Progenitor cell of endocrine pancreas (in vitro differentiated cells): ENCODE measurements around the gene ME3. TPM values are rescaled to one million over a fixed set of nuclear protein-coding genes. Genes with fewer than 3 reads are reported as not detected.

Experiments used
- DNase-seq: peaks from one replicate; pipeline ENCODE4 v3.0.0; 2021; ENCODE audit warnings: low spot score; ENCODE audit not compliant: unreplicated experiment
- H3K27ac Mint-ChIP-seq: 2 replicates; pipeline ENCODE4 v1.8.0; 2021; ENCODE audit warnings: mild to moderate bottlenecking, moderate library complexity, mixed read lengths
- H3K27me3 Mint-ChIP-seq: 2 replicates; pipeline ENCODE4 v1.8.0; 2021; ENCODE audit warnings: mixed read lengths
- H3K36me3 Mint-ChIP-seq: 2 replicates; pipeline ENCODE4 v1.8.0; 2022; ENCODE audit warnings: mixed read lengths; ENCODE audit not compliant: insufficient read depth
- H3K4me1 Mint-ChIP-seq: 2 replicates; pipeline ENCODE4 v1.8.0; 2021; ENCODE audit warnings: low read depth, mixed read lengths
- H3K4me3 Mint-ChIP-seq: 2 replicates; pipeline ENCODE4 v1.8.0; 2021; ENCODE audit warnings: low read depth, mild to moderate bottlenecking, moderate library complexity, mixed read lengths
- H3K9me3 Mint-ChIP-seq: 2 replicates; pipeline ENCODE4 v1.8.0; 2021; ENCODE audit warnings: low read depth, mixed read lengths
- CTCF ChIP-seq: fragments of 200-600 bp; sonication (generic); IDR thresholded peaks from one replicate; pipeline ENCODE4 v1.5.0; 2021; ENCODE audit warnings: antibody characterized with exemption, mild to moderate bottlenecking; ENCODE audit not compliant: unreplicated experiment
- total RNA-seq: library from RNA; stranded (reverse); gene quantifications from 2 replicates; pipeline ENCODE4 v1.2.1, GENCODE V29; 2021

ME3 gene
- total RNA-seq, 1 donor from 2014 or later: 8.6 TPM

GRCh38 chr11:86464509-86465221 is 207.8 kb downstream of the ME3 start:
- TF ChIP-seq CTCF: no peak
- H3K27ac Mint-ChIP-seq: no peak overlapping the region
- peaks cover 18% of the 10 kb centered on the region for H3K4me1 Mint-ChIP-seq
- H3K4me3 Mint-ChIP-seq: no peak overlapping the region
- H3K27me3 Mint-ChIP-seq: no peaks in the 10 kb centered on the region
- no peaks in the 10 kb centered on the region for H3K36me3 Mint-ChIP-seq
- no peak for DNase-seq
- peaks cover 4% of the 10 kb centered on the region for H3K9me3 Mint-ChIP-seq

GRCh38 chr11:86463955-86464354 is 208.5 kb downstream of the ME3 start:
- DNase-seq: no peak
- Mint-ChIP-seq H3K4me3 (no peak overlapping the region), H3K27me3 (no peaks in the 10 kb centered on the region), H3K4me1 (peaks cover 12% of the 10 kb centered on the region), H3K27ac (no peak overlapping the region), H3K9me3 (peaks cover 4% of the 10 kb centered on the region), H3K36me3 (no peaks in the 10 kb centered on the region)
- no peak for TF ChIP-seq CTCF

GRCh38 chr11:86463120-86463519 is 209.3 kb downstream of the ME3 start:
- H3K4me1 Mint-ChIP-seq: peaks cover 9% of the 10 kb centered on the region
- peaks cover 2% of the 10 kb centered on the region for H3K9me3 Mint-ChIP-seq
- H3K4me3 Mint-ChIP-seq: no peak overlapping the region
- no peak overlapping the region for H3K27ac Mint-ChIP-seq
- DNase-seq: no peak
- no peak for TF ChIP-seq CTCF
- no peaks in the 10 kb centered on the region for H3K36me3 Mint-ChIP-seq
- H3K27me3 Mint-ChIP-seq: no peaks in the 10 kb centered on the region

GRCh38 chr11:86461892-86462291 is 210.5 kb downstream of the ME3 start:
- H3K27me3 Mint-ChIP-seq: no peaks in the 10 kb centered on the region
- no peak for TF ChIP-seq CTCF
- no peaks in the 10 kb centered on the region for H3K9me3 Mint-ChIP-seq
- H3K4me1 Mint-ChIP-seq: peaks cover 12% of the 10 kb centered on the region
- H3K36me3 Mint-ChIP-seq: no peaks in the 10 kb centered on the region
- no peak overlapping the region for H3K4me3 Mint-ChIP-seq
- peak overlapping the region; percentile 17 for H3K27ac Mint-ChIP-seq
- no peak for DNase-seq

GRCh38 chr11:86460461-86461385 is 211.7 kb downstream of the ME3 start:
- no peak overlapping the region for H3K27ac Mint-ChIP-seq
- no peak overlapping the region for H3K4me3 Mint-ChIP-seq
- H3K36me3 Mint-ChIP-seq: no peaks in the 10 kb centered on the region
- DNase-seq: no peak
- no peak for TF ChIP-seq CTCF
- H3K9me3 Mint-ChIP-seq: no peaks in the 10 kb centered on the region
- H3K27me3 Mint-ChIP-seq: no peaks in the 10 kb centered on the region
- H3K4me1 Mint-ChIP-seq: peaks cover 13% of the 10 kb centered on the region
